Cerebellar cortex (tissue), 1 donor: Measurements from ENCODE around the gene LIPN.
A peak's percentile ranks its signal among the peaks of the same experiment; 100 is the strongest.

Experiments used
- DNase-seq: peaks from one replicate; pipeline ENCODE4 v3.0.0-alpha.2; 2015; ENCODE audit warnings: low spot score

Gene LIPN

GRCh38 chr10:88783724-88784123, 23.9 kb downstream of the LIPN start:
- no peak for DNase-seq

GRCh38 chr10:88786032-88786770, 26.4 kb downstream of the LIPN start:
- no peak for DNase-seq

GRCh38 chr10:88787463-88787862, 27.6 kb downstream of the LIPN start:
- no peak for DNase-seq

GRCh38 chr10:88788924-88789323, 29.1 kb downstream of the LIPN start:
- no peak for DNase-seq

- DNase-seq: no peak
Measured at GRCh38 chr10:88791924-88792323, 32.1 kb downstream of the LIPN start.

- no peak for DNase-seq
Measured at GRCh38 chr10:88792661-88793060, 32.8 kb downstream of the LIPN start.

GRCh38 chr10:88793712-88794299, 34.0 kb downstream of the LIPN start:
- no peak for DNase-seq

- peak; percentile 5 for DNase-seq
Measured at GRCh38 chr10:88794731-88795130, 34.9 kb downstream of the LIPN start.

GRCh38 chr10:88800152-88801125, 40.6 kb downstream of the LIPN start:
- peak; percentile 81 for DNase-seq

- DNase-seq: no peak
Measured at GRCh38 chr10:88802523-88803285, 42.9 kb downstream of the LIPN start, which contains the start of gene LIPM. Gene LIPM, plus strand, starts transcription at chr10:88802730. Its CDS starts 167 bp downstream, at chr10:88802897.

- no peak for DNase-seq
Measured at GRCh38 chr10:88803641-88804040, 43.8 kb downstream of the LIPN start.

- no peak for DNase-seq
Measured at GRCh38 chr10:88804083-88804812, 44.4 kb downstream of the LIPN start.

GRCh38 chr10:88805361-88805760, 45.5 kb downstream of the LIPN start:
- DNase-seq: no peak

- no peak for DNase-seq
Measured at GRCh38 chr10:88805924-88806323, 46.1 kb downstream of the LIPN start.

GRCh38 chr10:88809621-88810020, 49.8 kb downstream of the LIPN start:
- DNase-seq: no peak

- DNase-seq: peak; percentile 68
Measured at GRCh38 chr10:88810196-88810961, 50.6 kb downstream of the LIPN start.

- no peak for DNase-seq
Measured at GRCh38 chr10:88813200-88813599, 53.4 kb downstream of the LIPN start.

- no peak for DNase-seq
Measured at GRCh38 chr10:88819290-88819689, 59.5 kb downstream of the LIPN start.

GRCh38 chr10:88820748-88821401, 61.1 kb downstream of the LIPN start:
- peak; percentile 26 for DNase-seq

GRCh38 chr10:88826388-88826787, 66.6 kb downstream of the LIPN start:
- DNase-seq: no peak
